ENCODE measurements around the gene FAM180A.

GRCh38 chr7:135718794-135719437, 29.7 kb downstream of the FAM180A start:
- no peak for TF ChIP-seq MLLT1 (IDR thresholded peaks at IDR 0.05)
- no peak for TF ChIP-seq CBFB (IDR thresholded peaks at IDR 0.05; ENCODE audit: low read depth)

Data from GM12878 (cell line).